Natural killer cell (primary cell): ENCODE data around the gene RBM43. TPM values are rescaled to one million over a fixed set of nuclear protein-coding genes. Genes with fewer than 3 reads are reported as not detected.
A peak's percentile ranks its signal among the peaks of the same experiment; 100 is the strongest.
"Not testable (repeated sequence)": the region's sequence is repeated elsewhere in the genome, so short reads cannot be mapped to it uniquely, and the experiment has no call there.

Source experiments
- ATAC-seq, 3 donors: fragments of 150-1000 bp in 2 of 3; fragments of 200-7000 bp in 1 of 3; cut with Tn5 transposase; 1 replicate in 1 of 3; 2 replicates in 2 of 3; pipeline ENCODE4 v1.10.0; 2021; ENCODE audit warnings: mild to moderate bottlenecking in 2 of 3, moderate library complexity in 2 of 3
- DNase-seq, 2 donors: peaks; one replicate each; pipeline versions ENCODE4 v3.0.0 to v3.0.0-alpha.2; 2013 to 2021; ENCODE audit warnings: mixed read lengths in 1 of 2
- H3K27ac ChIP-seq: one replicate; pipeline ENCODE4 v1.5.1; 2013; ENCODE audit warnings: mild to moderate bottlenecking, low read length
- H3K27me3 ChIP-seq: one replicate; pipeline ENCODE4 v1.6.1; 2013; ENCODE audit warnings: low read length; ENCODE audit not compliant: control insufficient read depth, insufficient read depth
- H3K36me3 ChIP-seq: one replicate; pipeline ENCODE4 v1.6.1; 2013; ENCODE audit warnings: low read length; ENCODE audit not compliant: control insufficient read depth, insufficient read depth
- H3K4me1 ChIP-seq: one replicate; pipeline ENCODE4 v1.6.1; 2013; ENCODE audit warnings: low read length; ENCODE audit not compliant: control insufficient read depth, insufficient read depth
- H3K4me3 ChIP-seq: one replicate; pipeline ENCODE4 v1.5.1; 2013; ENCODE audit warnings: low read length
- H3K9me3 ChIP-seq: one replicate; pipeline ENCODE4 v1.6.1; 2013; ENCODE audit warnings: low read length; ENCODE audit not compliant: control insufficient read depth, insufficient read depth
- H3K27ac Mint-ChIP-seq, 2 donors: one replicate each; pipeline ENCODE4 v1.8.0; 2022; ENCODE audit warnings: mild to moderate bottlenecking in 2 of 2, mixed read lengths in 2 of 2, moderate library complexity in 1 of 2
- H3K27me3 Mint-ChIP-seq, 2 donors: one replicate each; pipeline ENCODE4 v1.8.0; 2022; ENCODE audit warnings: low read depth in 2 of 2, mixed read lengths in 2 of 2
- H3K36me3 Mint-ChIP-seq: one replicate; pipeline ENCODE4 v1.8.0; 2022; ENCODE audit warnings: mixed read lengths
- H3K4me1 Mint-ChIP-seq, 2 donors: one replicate each; pipeline ENCODE4 v1.8.0; 2022; ENCODE audit warnings: mixed read lengths in 2 of 2
- H3K4me3 Mint-ChIP-seq: one replicate; pipeline ENCODE4 v1.8.0; 2022; ENCODE audit warnings: mild to moderate bottlenecking, moderate library complexity, mixed read lengths
- H3K9me3 Mint-ChIP-seq, 2 donors: one replicate each; pipeline ENCODE4 v1.8.0; 2022; ENCODE audit warnings: mixed read lengths in 2 of 2
- CTCF ChIP-seq: fragments of 200-600 bp; IDR thresholded peaks from one replicate; pipeline ENCODE4 v1.8.0; 2022; ENCODE audit warnings: antibody characterized with exemption
- WGBS: methylation state at CpG from one replicate; pipeline ENCODE4 v1.1.7; 2013; ENCODE audit warnings: missing lambda C conversion rate; ENCODE audit not compliant: insufficient coverage; 5-methylcytosine and 5-hydroxymethylcytosine counted together
- intact Hi-C: fragments of 100-400 bp; cut with micrococcal nuclease; formaldehyde crosslinking; loops from one replicate; pipeline ENCODE4 v1.14.2; 2022
- total RNA-seq, 4 donors: library from RNA; stranded (reverse); fragments of 120-200 nt in 1 of 4; gene quantifications; one replicate each; pipeline versions ENCODE4 v1.2.3 to v1.2.4, GENCODE V29; 2013 to 2022

RBM43 gene
- total RNA-seq, 3 donors from 2014 or later (not counting 1 experiment from before 2014, with no cell fraction given): 5.6 to 12.4 (median 10.9) TPM

GRCh38 chr2:151302879-151303278, 41.2 kb upstream of the RBM43 start:
- no peaks in the 10 kb centered on the region for H3K27me3 ChIP-seq
- H3K9me3 Mint-ChIP-seq: no peaks in the 10 kb centered on the region
- H3K36me3 ChIP-seq: no peaks in the 10 kb centered on the region
- intact Hi-C loops: no loop called here
- no peak overlapping the region for H3K4me3 Mint-ChIP-seq
- no peak for TF ChIP-seq CTCF
- H3K27ac Mint-ChIP-seq: no peak overlapping the region
- H3K27ac ChIP-seq: no peak overlapping the region
- no peak for ATAC-seq
- no peaks in the 10 kb centered on the region for H3K9me3 ChIP-seq
- H3K4me1 ChIP-seq: no peaks in the 10 kb centered on the region
- peaks cover 9 to 11% of the 10 kb centered on the region in 2 donors for H3K27me3 Mint-ChIP-seq
- no peak for DNase-seq
- WGBS: 75% methylated on average over 1 of the region's 2 CpGs
- no peaks in the 10 kb centered on the region for H3K4me1 Mint-ChIP-seq
- no peak overlapping the region for H3K4me3 ChIP-seq
- H3K36me3 Mint-ChIP-seq: no peaks in the 10 kb centered on the region

DNA sequence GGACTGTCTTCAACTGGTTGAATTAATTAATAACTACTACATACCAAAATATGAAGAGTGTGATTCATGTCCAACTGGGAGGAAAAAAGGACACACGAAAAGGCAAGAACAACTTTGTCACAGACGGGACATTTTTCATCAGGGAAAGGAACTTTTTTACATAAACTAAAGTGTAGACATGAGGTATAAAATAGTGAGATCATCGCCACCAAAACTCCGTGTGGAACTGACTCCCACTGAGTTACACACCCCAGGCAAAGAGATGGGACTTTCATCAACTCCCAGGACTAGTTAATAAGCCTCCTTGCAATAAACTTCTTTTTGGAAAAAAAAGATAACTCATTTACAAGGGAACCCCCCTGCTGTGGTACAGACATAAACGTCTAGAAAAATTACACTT, 40.7 kb upstream of the RBM43 start:
- Mint-ChIP-seq H3K4me3 (no peak overlapping the region), H3K4me1 (no peaks in the 10 kb centered on the region), H3K27me3 (peaks cover 12 to 13% of the 10 kb centered on the region in 2 donors), H3K9me3 (no peaks in the 10 kb centered on the region), H3K27ac (no peak overlapping the region), H3K36me3 (no peaks in the 10 kb centered on the region)
- 40% methylated on average over 1 of the region's 5 CpGs for WGBS
- no peak for ATAC-seq
- Histone ChIP-seq H3K4me1 (no peaks in the 10 kb centered on the region), H3K27ac (no peak overlapping the region), H3K36me3 (no peaks in the 10 kb centered on the region), H3K9me3 (no peaks in the 10 kb centered on the region), H3K4me3 (no peak overlapping the region), H3K27me3 (no peaks in the 10 kb centered on the region)
- intact Hi-C loops: no loop called here
- no peak for DNase-seq
- no peak for TF ChIP-seq CTCF

DNA sequence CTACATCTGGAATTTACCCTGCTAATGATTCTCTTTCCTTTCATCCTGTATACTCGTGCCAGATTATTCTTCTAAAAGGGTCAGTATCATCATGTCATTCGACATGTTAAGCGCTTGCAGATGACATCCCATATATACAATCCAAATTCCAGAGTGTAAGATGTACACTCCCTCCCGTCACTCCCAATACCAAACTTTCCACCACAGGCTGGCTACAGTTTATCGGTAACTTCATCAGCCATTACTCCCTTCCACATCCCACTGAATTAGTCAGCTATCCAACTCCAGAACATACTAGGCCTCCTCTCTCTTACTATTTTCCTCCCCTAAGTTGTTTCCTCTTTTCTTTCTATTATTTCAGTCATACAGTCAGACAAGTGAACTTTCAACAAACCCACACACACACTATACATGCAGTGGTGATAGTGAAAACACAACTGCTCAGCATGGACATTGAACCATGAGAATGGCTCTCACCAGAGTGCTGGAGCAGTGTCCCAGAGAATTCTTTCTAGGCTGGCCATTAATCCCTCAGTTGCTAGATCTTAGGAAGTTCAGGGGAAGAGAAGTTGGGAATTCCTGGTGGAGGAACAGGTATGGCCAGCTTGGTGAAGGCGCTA, 38.4 kb upstream of the RBM43 start:
- no peak overlapping the region for H3K27ac ChIP-seq
- Mint-ChIP-seq H3K27ac (no peak overlapping the region), H3K36me3 (no peaks in the 10 kb centered on the region), H3K4me1 (no peaks in the 10 kb centered on the region), H3K9me3 (no peaks in the 10 kb centered on the region), H3K27me3 (peaks cover 9 to 19% of the 10 kb centered on the region in 2 donors), H3K4me3 (no peak overlapping the region)
- TF ChIP-seq CTCF: no peak
- intact Hi-C loops: no loop called here
- 96% methylated on average over 5 of the region's 6 CpGs for WGBS
- no peaks in the 10 kb centered on the region for H3K4me1 ChIP-seq
- ATAC-seq (no peak), DNase-seq (no peak)
- H3K36me3 ChIP-seq: no peaks in the 10 kb centered on the region
- H3K4me3 ChIP-seq: no peak overlapping the region
- no peaks in the 10 kb centered on the region for H3K27me3 ChIP-seq
- H3K9me3 ChIP-seq: no peaks in the 10 kb centered on the region

DNA sequence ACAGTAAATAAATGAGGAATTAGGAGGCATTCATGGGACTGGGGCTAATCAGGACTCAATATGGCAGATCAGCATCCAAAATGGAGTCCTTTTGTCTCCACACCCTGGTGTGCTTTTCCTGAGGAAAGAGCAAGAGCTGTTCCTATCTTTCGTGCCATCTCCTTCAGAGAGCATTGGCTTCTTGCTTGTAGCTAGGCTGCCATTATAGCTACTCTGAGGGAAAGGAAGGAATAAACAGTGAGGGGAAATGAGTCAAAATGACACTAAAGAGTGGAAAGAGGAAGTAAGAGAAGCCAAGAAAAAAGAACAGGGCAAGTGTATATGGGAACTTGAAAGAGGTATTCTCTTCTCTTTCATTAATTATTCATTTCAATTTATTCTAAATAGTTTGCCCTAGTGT, 36.2 kb upstream of the RBM43 start:
- 8% methylated on average over 1 of the region's 1 CpG for WGBS
- Histone ChIP-seq H3K27ac (no peak overlapping the region), H3K36me3 (no peaks in the 10 kb centered on the region), H3K4me1 (no peaks in the 10 kb centered on the region), H3K27me3 (no peaks in the 10 kb centered on the region), H3K9me3 (no peaks in the 10 kb centered on the region), H3K4me3 (no peak overlapping the region)
- H3K4me1 Mint-ChIP-seq: no peaks in the 10 kb centered on the region
- no peak for DNase-seq
- H3K36me3 Mint-ChIP-seq: no peaks in the 10 kb centered on the region
- no peak overlapping the region for H3K4me3 Mint-ChIP-seq
- no peak overlapping the region for H3K27ac Mint-ChIP-seq
- no peak for TF ChIP-seq CTCF
- no peaks in the 10 kb centered on the region for H3K9me3 Mint-ChIP-seq
- H3K27me3 Mint-ChIP-seq: peaks cover 8 to 19% of the 10 kb centered on the region in 2 donors
- peak in 1 of 3 donors; percentile 37 for ATAC-seq
- intact Hi-C loops: no loop called here

DNA sequence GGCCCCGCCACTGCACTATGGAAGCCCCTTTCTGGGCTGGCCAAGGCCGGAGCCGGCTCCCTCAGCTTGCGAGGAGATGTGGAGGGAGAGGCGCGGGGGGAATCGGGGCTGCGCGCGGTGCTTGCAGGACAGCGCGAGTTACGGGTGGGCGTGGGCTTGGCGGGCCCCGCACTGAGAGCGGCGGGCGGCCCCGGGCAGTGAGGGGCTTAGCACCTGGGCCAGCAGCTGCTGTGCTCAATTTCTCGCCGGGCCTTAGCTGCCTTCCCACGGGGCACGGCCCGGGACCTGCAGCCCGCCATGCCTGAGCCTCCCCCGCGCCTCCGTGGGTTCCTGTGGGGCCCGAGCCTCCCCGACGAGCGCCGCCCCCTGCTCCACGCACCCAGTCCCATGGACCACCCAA, 34.3 kb upstream of the RBM43 start:
- intact Hi-C loops, ATAC-seq, H3K27me3 ChIP-seq, H3K27ac Mint-ChIP-seq, H3K4me1 Mint-ChIP-seq, H3K36me3 ChIP-seq, DNase-seq, H3K9me3 Mint-ChIP-seq, H3K4me1 ChIP-seq, H3K9me3 ChIP-seq, H3K27ac ChIP-seq, H3K4me3 Mint-ChIP-seq, H3K4me3 ChIP-seq, H3K36me3 Mint-ChIP-seq: not testable (repeated sequence)
- H3K27me3 Mint-ChIP-seq: peaks cover 8 to 12% of the 10 kb centered on the region in 2 donors
- WGBS: 94% methylated on average over 35 of the region's 35 CpGs
